NT2/D1 (cell line): ENCODE results near the gene RGS9.
A peak's percentile ranks its signal among the peaks of the same experiment; 100 is the strongest.

Experiments
- DNase-seq: peaks from one replicate; pipeline ENCODE4 v3.0.0-alpha.2; 2011; ENCODE audit warnings: low read depth, low spot score
- H3K27me3 ChIP-seq: 2 replicates; pipeline ENCODE4 v1.6.0; 2011; ENCODE audit warnings: mild to moderate bottlenecking; ENCODE audit not compliant: insufficient read length, insufficient read depth
- H3K36me3 ChIP-seq: 2 replicates; pipeline ENCODE4 v1.6.1; 2011; ENCODE audit warnings: mild to moderate bottlenecking, low read length, mixed read lengths; ENCODE audit not compliant: insufficient read depth, insufficient read length
- H3K4me1 ChIP-seq: 2 replicates; pipeline ENCODE4 v1.5.1; 2011; ENCODE audit not compliant: insufficient read depth, insufficient read length
- H3K4me3 ChIP-seq: 2 replicates; pipeline ENCODE4 v1.5.1; 2011; ENCODE audit warnings: low read depth; ENCODE audit not compliant: insufficient read length
- H3K9ac ChIP-seq: 2 replicates; pipeline ENCODE4 v1.6.0; 2011; ENCODE audit warnings: low read depth; ENCODE audit not compliant: insufficient read length
- H3K9me3 ChIP-seq: 2 replicates; pipeline ENCODE4 v1.5.1; 2011; ENCODE audit warnings: mild to moderate bottlenecking, low read length; ENCODE audit not compliant: insufficient read depth
- SUZ12 ChIP-seq: IDR thresholded peaks from 2 replicates; pipeline ENCODE4 v1.6.1; 2011; ENCODE audit not compliant: insufficient read length, insufficient read depth; ENCODE audit errors: extremely low read depth
- YY1 ChIP-seq: IDR thresholded peaks from 2 replicates; pipeline ENCODE4 v1.6.1; 2011; ENCODE audit not compliant: insufficient read length, insufficient read depth
- ZNF274 ChIP-seq: IDR thresholded peaks from 2 replicates; pipeline ENCODE4 v1.6.1; 2011; ENCODE audit warnings: mild to moderate bottlenecking, low read depth, low read length

The RGS9 gene

DNA sequence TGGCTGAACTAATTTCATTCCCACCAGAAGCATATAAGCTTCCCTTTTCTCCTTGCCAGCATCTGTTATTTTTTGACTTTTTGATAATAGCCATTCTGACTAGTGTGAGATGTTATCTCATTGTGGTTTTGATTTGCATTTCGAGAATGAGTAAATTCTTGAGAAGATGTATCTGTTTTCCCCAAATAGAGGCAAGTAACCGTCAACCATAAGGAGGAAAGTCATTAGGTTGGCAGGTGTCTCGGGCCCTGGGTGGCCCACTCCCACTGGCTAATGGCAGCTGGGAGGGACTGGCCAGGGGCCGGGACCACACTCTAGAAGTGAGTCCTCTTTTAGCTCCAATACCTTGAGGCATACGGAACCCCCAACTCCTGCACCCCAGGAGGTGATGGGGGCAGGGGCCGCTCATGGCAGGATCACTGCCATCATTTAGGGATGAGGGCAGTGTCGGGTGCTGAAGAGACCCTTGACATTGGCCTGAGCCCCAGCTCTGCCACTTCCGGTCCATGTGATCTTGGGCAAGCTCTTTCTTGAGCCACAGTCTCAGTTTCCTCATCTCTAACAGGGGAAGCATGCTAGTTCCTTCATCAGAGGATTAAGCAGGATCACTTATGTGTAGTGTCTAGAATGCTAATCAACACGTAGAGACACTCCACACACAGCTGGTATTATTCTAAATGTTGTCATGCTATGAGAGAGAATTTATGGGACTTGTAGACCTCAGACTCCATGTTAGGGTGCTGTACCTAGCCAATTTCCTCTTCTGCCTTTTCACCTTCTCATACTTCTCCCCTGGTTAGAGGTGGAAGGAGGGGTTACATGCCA is 44.3 kb downstream of the RGS9 start:
- Histone ChIP-seq H3K9me3 (no peaks in the 10 kb centered on the region), H3K36me3 (no peaks in the 10 kb centered on the region), H3K27me3 (no peaks in the 10 kb centered on the region), H3K9ac (no peak overlapping the region), H3K4me3 (no peak overlapping the region), H3K4me1 (peaks cover 8% of the 10 kb centered on the region)
- no peak for TF ChIP-seq ZNF274
- TF ChIP-seq SUZ12: no peak
- TF ChIP-seq YY1: no peak
- DNase-seq: no peak

DNA sequence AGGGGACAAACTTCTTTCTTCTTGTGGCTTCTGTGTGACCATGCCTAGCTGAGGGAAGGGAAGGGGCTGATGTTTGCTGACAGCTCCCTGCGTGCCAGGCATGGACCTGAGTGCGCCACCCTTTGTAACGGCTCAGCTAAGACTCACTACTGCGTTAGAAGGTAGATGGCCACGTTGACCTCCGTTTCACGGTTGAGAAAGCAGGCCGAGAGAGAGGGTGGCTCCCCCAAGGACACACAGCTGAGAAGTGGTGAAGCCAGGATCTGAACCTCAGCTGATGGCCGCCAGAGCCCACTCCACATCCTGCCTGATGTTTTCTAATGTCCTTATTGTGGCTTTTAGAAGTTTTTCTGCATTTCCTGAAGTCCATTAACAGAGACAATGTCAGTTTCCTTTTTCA is 45.1 kb downstream of the RGS9 start:
- H3K9ac ChIP-seq: no peak overlapping the region
- DNase-seq: no peak

GRCh38 chr17:65183736-65184135 is 46.6 kb downstream of the RGS9 start:
- Histone ChIP-seq H3K9ac (no peak overlapping the region), H3K4me1 (peaks cover 8% of the 10 kb centered on the region), H3K9me3 (no peaks in the 10 kb centered on the region), H3K4me3 (no peak overlapping the region), H3K36me3 (no peaks in the 10 kb centered on the region), H3K27me3 (no peaks in the 10 kb centered on the region)
- DNase-seq: peak; percentile 74
- no peak for TF ChIP-seq SUZ12
- no peak for TF ChIP-seq YY1
- no peak for TF ChIP-seq ZNF274

More for the DNA sequence above, 45.1 kb downstream of the RGS9 start:
- H3K4me1 ChIP-seq: peaks cover 8% of the 10 kb centered on the region
- H3K9me3 ChIP-seq: no peaks in the 10 kb centered on the region
- TF ChIP-seq SUZ12 (no peak), ZNF274 (no peak), YY1 (no peak)
- H3K4me3 ChIP-seq: no peak overlapping the region
- H3K36me3 ChIP-seq: no peaks in the 10 kb centered on the region
- no peaks in the 10 kb centered on the region for H3K27me3 ChIP-seq

- TF ChIP-seq SUZ12: no peak
- TF ChIP-seq YY1: no peak
- TF ChIP-seq ZNF274: no peak
- Histone ChIP-seq H3K9me3 (no peaks in the 10 kb centered on the region), H3K36me3 (no peaks in the 10 kb centered on the region), H3K9ac (no peak overlapping the region), H3K4me1 (peaks cover 8% of the 10 kb centered on the region), H3K4me3 (no peak overlapping the region), H3K27me3 (no peaks in the 10 kb centered on the region)
- DNase-seq: no peak
Observed at GRCh38 chr17:65184235-65184959, 47.2 kb downstream of the RGS9 start.

DNA sequence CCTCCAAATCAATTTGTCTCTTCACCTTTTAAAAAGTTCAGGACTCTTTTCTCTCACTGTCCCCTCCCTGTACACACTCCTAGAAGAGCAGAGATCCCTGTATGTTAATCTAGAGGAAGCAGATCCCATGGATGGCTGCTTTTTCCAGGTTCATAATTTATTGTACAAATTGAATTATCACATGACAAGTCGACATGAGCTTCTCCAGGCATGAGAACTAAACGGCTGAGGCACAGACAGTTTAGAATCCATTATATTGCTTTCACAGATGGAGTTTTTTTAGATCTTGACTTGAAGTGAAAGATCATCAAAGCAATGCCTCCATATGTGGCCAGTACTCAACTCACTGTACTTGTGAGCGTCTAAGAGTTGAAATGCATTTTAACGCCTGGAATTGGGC is 47.9 kb downstream of the RGS9 start:
- Histone ChIP-seq H3K9ac (no peak overlapping the region), H3K4me1 (peaks cover 8% of the 10 kb centered on the region), H3K36me3 (no peaks in the 10 kb centered on the region)

DNA sequence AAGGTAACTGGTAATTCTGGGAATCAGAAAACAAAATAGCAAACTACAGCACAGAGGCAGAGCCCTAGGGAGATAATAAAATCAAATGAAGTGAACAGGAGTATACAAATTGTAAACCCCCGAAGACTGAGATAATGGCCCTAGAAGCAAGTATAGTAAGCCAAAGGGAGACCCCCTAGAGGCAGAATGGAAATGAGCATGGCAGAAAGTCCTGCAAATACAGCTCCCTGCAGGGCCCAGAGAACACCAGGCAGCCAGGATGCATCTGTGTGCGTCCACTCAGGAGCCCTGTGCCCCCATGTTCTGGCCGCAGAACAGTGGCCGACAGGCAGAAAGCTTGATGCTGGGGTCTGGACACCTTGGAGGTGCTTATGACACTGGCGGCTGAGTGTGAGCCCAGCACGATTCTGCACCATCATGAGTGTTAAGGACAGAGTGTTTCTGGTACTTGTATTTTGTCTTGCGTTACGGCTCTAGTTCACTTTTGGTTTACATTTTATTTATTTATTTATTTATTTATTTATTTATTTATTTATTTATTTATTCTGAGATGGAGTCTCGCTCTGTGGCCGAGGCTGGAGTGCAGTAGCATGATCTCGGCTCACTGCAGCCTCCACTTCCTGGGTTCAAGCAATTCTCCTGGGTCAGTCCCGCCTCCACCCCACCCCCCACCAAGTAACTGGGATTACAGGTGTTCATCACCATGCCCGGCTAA is 48.7 kb downstream of the RGS9 start:
- no peak overlapping the region for H3K9ac ChIP-seq
- H3K36me3 ChIP-seq: no peaks in the 10 kb centered on the region

More for the DNA sequence above, 47.9 kb downstream of the RGS9 start:
- Histone ChIP-seq H3K4me3 (no peak overlapping the region), H3K27me3 (no peaks in the 10 kb centered on the region), H3K9me3 (no peaks in the 10 kb centered on the region)
- TF ChIP-seq YY1 (no peak), SUZ12 (no peak), ZNF274 (no peak)
- no peak for DNase-seq

More for the DNA sequence above, 48.7 kb downstream of the RGS9 start:
- Histone ChIP-seq H3K4me3 (no peak overlapping the region), H3K4me1 (peaks cover 8% of the 10 kb centered on the region), H3K9me3 (no peaks in the 10 kb centered on the region), H3K27me3 (no peaks in the 10 kb centered on the region)
- no peak for DNase-seq
- no peak for TF ChIP-seq YY1
- no peak for TF ChIP-seq SUZ12
